RWPE1 (cell line): ENCODE data around the gene FAR2.

Source experiments
- CTCF ChIA-PET: fragments of 350-600 bp; sonication (Branson Sonifier 250); formaldehyde crosslinking; extraction: SDS; loops from one replicate; lab custom pipeline; 2021; lab: Yijun Ruan, JAX
- POLR2A ChIA-PET: fragments of 400-600 bp; formaldehyde crosslinking; extraction: SDS; loops from one replicate; lab custom pipeline; 2020; ENCODE audit warnings: antibody characterized with exemption; ENCODE audit not compliant: low non-redundant PET; lab: Yijun Ruan, JAX
- DNase-seq: peaks from one replicate; pipeline ENCODE4 v3.0.0; 2012; ENCODE audit warnings: low spot score
- H3K27ac ChIP-seq: fragments of 450-650 bp; 2 replicates; pipeline ENCODE4 v1.5.1; 2017
- TF ChIP-seq, protein P1 (sequence below): fragments of 450-650 bp; conservative IDR thresholded peaks from 2 replicates; pipeline ENCODE4 v1.5.1; 2017; ENCODE audit warnings: low read depth, mild to moderate bottlenecking

The FAR2 gene

DNA sequence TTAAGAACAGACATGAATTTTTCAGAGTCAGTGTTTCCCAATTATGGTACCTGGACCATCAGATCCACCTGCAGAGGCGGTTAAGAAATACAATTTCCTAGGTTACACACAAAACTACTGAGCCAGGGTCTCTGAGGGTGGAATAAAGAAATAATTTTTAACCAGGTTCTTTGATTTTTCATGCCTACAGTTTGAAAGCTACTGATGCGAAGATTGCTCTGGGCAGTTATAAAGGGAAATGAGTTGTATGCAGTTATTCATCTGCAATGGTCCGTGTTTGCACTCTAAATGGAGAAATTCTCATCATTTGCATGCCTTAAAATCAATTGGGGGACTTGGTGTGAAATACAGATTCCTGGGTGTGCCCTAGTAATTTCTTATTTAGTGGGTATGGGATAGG lies 142.1 kb downstream of the FAR2 start:
- POLR2A ChIA-PET: no interaction called here
- no peak for DNase-seq
- CTCF ChIA-PET: interaction anchor here (0.9 kb wide), 1 partner anchor 17 kb away, joined by 4 read pairs; no protein-coding TSS in a partner anchor
- TF ChIP-seq, protein P1, sequence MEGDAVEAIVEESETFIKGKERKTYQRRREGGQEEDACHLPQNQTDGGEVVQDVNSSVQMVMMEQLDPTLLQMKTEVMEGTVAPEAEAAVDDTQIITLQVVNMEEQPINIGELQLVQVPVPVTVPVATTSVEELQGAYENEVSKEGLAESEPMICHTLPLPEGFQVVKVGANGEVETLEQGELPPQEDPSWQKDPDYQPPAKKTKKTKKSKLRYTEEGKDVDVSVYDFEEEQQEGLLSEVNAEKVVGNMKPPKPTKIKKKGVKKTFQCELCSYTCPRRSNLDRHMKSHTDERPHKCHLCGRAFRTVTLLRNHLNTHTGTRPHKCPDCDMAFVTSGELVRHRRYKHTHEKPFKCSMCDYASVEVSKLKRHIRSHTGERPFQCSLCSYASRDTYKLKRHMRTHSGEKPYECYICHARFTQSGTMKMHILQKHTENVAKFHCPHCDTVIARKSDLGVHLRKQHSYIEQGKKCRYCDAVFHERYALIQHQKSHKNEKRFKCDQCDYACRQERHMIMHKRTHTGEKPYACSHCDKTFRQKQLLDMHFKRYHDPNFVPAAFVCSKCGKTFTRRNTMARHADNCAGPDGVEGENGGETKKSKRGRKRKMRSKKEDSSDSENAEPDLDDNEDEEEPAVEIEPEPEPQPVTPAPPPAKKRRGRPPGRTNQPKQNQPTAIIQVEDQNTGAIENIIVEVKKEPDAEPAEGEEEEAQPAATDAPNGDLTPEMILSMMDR: no peak
- H3K27ac ChIP-seq: no peak overlapping the region

GRCh38 chr12:29299633-29300032 lies 150.6 kb downstream of the FAR2 start:
- CTCF ChIA-PET: no interaction called here
- no peak for DNase-seq
- H3K27ac ChIP-seq: no peak overlapping the region
- POLR2A ChIA-PET: no interaction called here
- TF ChIP-seq, protein P1: no peak

DNA sequence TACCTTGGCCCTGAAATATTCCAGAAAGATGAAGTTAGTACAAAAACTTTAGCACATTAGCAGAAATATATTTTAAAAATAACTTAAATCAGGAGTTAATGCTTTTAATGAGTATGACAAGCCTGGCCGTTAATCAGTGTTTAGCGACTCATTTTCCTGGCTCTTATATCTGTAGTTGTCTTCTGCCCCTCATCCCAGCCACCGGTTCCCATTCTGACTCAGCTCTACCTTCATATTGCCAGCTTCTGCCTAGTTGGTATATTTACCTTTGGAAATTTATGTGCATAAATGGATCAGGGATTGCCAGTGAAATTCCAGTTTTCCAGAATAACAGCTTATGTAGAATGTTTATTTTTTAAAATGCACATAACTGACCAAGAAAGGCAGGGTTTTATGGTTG lies 152.0 kb downstream of the FAR2 start:
- no peak overlapping the region for H3K27ac ChIP-seq
- TF ChIP-seq, protein P1: no peak
- POLR2A ChIA-PET: no interaction called here
- CTCF ChIA-PET: no interaction called here
- no peak for DNase-seq

DNA sequence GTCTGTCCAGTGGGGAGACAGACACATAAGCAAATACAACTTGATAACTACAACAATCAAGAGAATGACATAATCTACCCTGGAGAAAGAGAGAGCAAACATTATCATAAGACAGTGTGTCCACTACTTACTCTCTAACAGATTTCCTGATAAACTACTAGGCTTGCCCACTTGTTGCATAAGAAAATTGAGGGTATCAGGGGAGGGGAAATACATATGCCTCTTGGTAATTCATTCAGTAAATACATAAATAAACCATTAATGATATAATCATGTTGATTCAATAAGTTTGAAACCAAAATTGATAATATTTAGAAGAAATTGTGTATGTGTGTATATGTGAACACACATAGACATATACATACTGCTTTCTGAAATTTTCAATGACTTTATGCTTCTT lies 155.3 kb downstream of the FAR2 start:
- DNase-seq: no peak
- POLR2A ChIA-PET: no interaction called here
- CTCF ChIA-PET: no interaction called here
- no peak overlapping the region for H3K27ac ChIP-seq
- TF ChIP-seq, protein P1: no peak

DNA sequence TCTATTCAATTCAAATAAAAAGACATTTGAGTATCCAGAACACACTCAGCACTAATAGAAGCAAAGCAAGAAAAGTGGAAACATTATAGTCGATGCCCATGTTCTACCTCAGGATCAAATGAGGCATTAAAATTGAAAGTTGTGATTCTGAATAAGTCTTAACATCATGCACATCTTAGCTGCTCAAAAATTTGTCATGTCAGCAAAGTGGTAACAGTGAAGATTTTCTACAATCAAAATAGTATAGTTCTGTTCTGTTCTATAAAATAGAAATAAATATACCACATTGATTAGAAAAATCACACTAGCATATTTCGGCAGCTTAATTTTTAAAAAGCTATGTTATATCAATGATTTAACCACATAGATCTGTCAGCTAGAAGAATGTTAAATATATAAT lies 157.2 kb downstream of the FAR2 start:
- ChIA-PET POLR2A (no interaction called here), CTCF (no interaction called here)
- TF ChIP-seq, protein P1: no peak
- DNase-seq: no peak
- no peak overlapping the region for H3K27ac ChIP-seq

DNA sequence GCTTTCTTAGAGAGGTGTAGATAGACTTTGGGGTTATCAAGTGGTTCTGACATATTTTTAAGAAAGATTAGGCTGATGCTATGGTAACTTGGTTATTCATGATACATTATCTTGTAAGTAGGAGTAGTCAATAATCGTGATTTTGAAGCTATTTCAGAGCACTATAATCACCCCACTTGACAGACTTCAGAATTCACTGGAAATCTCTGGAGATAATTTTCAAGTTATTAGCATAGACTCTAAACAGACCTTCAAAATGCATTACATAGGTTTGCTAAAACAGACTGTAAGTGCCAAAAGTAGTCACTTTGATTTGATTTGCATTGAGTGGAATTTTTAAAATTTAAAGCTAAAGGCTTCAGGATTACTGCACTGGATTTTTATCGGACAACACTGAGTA lies 157.6 kb downstream of the FAR2 start:
- POLR2A ChIA-PET: no interaction called here
- CTCF ChIA-PET: interaction anchor here (0.6 kb wide), 1 partner anchor 32 kb away, joined by 4 read pairs; no protein-coding TSS in a partner anchor
- TF ChIP-seq, protein P1: no peak
- H3K27ac ChIP-seq: no peak overlapping the region
- DNase-seq: no peak
